MM.1S (cell line): ENCODE measurements around the gene POLD4.

ENCODE experiments used
- EZH2 ChIP-seq: fragments of 300-600 bp; sonication (generic); optimal IDR thresholded peaks from 2 replicates; pipeline ENCODE3; 2017; ENCODE audit warnings: low read depth, mild to moderate bottlenecking, antibody characterized with exemption, low read length, mixed read lengths
- EZH2phosphoT487 ChIP-seq: fragments of 300-600 bp; sonication (generic); IDR thresholded peaks from 2 replicates; pipeline ENCODE4 v1.6.1; 2018; ENCODE audit warnings: antibody characterized with exemption, low read length
- TF ChIP-seq, protein P1 (sequence below): fragments of 300-600 bp; sonication (generic); IDR thresholded peaks from 2 replicates; pipeline ENCODE4 v1.5.1; 2016; ENCODE audit warnings: antibody characterized with exemption, low read length, mixed read lengths

GRCh38 chr11:67349036-67349435 lies 4.3 kb downstream of the POLD4 start:
- TF ChIP-seq, protein P1, sequence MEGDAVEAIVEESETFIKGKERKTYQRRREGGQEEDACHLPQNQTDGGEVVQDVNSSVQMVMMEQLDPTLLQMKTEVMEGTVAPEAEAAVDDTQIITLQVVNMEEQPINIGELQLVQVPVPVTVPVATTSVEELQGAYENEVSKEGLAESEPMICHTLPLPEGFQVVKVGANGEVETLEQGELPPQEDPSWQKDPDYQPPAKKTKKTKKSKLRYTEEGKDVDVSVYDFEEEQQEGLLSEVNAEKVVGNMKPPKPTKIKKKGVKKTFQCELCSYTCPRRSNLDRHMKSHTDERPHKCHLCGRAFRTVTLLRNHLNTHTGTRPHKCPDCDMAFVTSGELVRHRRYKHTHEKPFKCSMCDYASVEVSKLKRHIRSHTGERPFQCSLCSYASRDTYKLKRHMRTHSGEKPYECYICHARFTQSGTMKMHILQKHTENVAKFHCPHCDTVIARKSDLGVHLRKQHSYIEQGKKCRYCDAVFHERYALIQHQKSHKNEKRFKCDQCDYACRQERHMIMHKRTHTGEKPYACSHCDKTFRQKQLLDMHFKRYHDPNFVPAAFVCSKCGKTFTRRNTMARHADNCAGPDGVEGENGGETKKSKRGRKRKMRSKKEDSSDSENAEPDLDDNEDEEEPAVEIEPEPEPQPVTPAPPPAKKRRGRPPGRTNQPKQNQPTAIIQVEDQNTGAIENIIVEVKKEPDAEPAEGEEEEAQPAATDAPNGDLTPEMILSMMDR, result no peak
- TF ChIP-seq EZH2phosphoT487, result no peak
- no peak for TF ChIP-seq EZH2
